CD4-positive, alpha-beta T cell (primary cell): Measurements from ENCODE around the gene PTPRM. TPM values are rescaled to one million over a fixed set of nuclear protein-coding genes. Genes with fewer than 3 reads are reported as not detected.

ENCODE experiments used
- ATAC-seq: fragments of 200-7000 bp; cut with Tn5 transposase; one replicate; pipeline ENCODE4 v1.10.0; 2022; ENCODE audit warnings: mild to moderate bottlenecking; ENCODE audit not compliant: poor library complexity
- CTCF ChIA-PET: fragments of 350-600 bp; sonication (Branson Sonifier 250); formaldehyde crosslinking; loops from one replicate; lab custom pipeline; 2021; ENCODE audit warnings: antibody characterized with exemption, inconsistent platforms; lab: Charles Lee
- POLR2A ChIA-PET: fragments of 350-600 bp; sonication (Branson Sonifier 250); formaldehyde crosslinking; loops from one replicate; lab custom pipeline; 2021; ENCODE audit warnings: antibody characterized with exemption, inconsistent platforms; lab: Charles Lee
- DNase-seq, 14 experiments: peaks; one replicate each; pipeline ENCODE4 v3.0.0-alpha.2; 2013 to 2020; ENCODE audit warnings: mixed read lengths in 2 of 14
- H3K27ac ChIP-seq, 2 donors: one replicate each; pipeline versions ENCODE4 v1.5.1 to v1.7.0; 2013; ENCODE audit warnings: low read length in 2 of 2, low read depth in 1 of 2, mild to moderate bottlenecking in 1 of 2
- H3K27me3 ChIP-seq, 2 experiments: 1 replicate in 1 of 2; 2 replicates in 1 of 2; pipeline versions ENCODE4 v1.6.1 to v1.7.0; 2013; ENCODE audit warnings: low read length in 2 of 2, control low read depth in 1 of 2, mild to moderate bottlenecking in 1 of 2, moderate library complexity in 1 of 2; ENCODE audit not compliant: insufficient read depth in 2 of 2, control insufficient read depth in 1 of 2
- H3K36me3 ChIP-seq: one replicate; pipeline ENCODE4 v1.6.1; 2013; ENCODE audit warnings: low read length, control low read depth; ENCODE audit not compliant: insufficient read depth
- H3K4me1 ChIP-seq: one replicate; pipeline ENCODE4 v1.6.1; 2013; ENCODE audit warnings: low read length, control low read depth; ENCODE audit not compliant: insufficient read depth
- H3K4me3 ChIP-seq: one replicate; pipeline ENCODE4 v1.5.1; 2013; ENCODE audit warnings: mild to moderate bottlenecking, low read length, moderate library complexity
- H3K9me3 ChIP-seq, 2 experiments: 1 replicate in 1 of 2; 2 replicates in 1 of 2; pipeline versions ENCODE4 v1.6.1 to v1.7.0; 2013; ENCODE audit warnings: low read length in 2 of 2, mild to moderate bottlenecking in 2 of 2, control low read depth in 1 of 2, moderate library complexity in 1 of 2; ENCODE audit not compliant: control insufficient read depth in 1 of 2, insufficient read depth in 1 of 2
- H3K27ac Mint-ChIP-seq: one replicate; pipeline ENCODE4 v1.8.0; 2020; ENCODE audit warnings: mixed read lengths
- H3K27me3 Mint-ChIP-seq: one replicate; pipeline ENCODE4 v1.8.0; 2021; ENCODE audit warnings: mixed read lengths
- H3K36me3 Mint-ChIP-seq: one replicate; pipeline ENCODE4 v1.8.0; 2021; ENCODE audit warnings: low read depth, mixed read lengths
- H3K4me1 Mint-ChIP-seq: one replicate; pipeline ENCODE4 v1.8.0; 2021; ENCODE audit warnings: low read depth, mixed read lengths
- H3K4me3 Mint-ChIP-seq: one replicate; pipeline ENCODE4 v1.8.0; 2020; ENCODE audit warnings: mild to moderate bottlenecking, mixed read lengths
- H3K9me3 Mint-ChIP-seq: one replicate; pipeline ENCODE4 v1.8.0; 2020; ENCODE audit warnings: mixed read lengths
- CTCF ChIP-seq: fragments of 200-600 bp; IDR thresholded peaks from one replicate; pipeline ENCODE4 v1.8.0; 2022; ENCODE audit warnings: antibody characterized with exemption, mild to moderate bottlenecking
- intact Hi-C, 2 experiments: fragments of 100-400 bp; cut with DNase I in 1 of 2; cut with micrococcal nuclease in 1 of 2; formaldehyde crosslinking; loops; one replicate each; pipeline versions ENCODE4 v1.15.1 to v1.9.0; 2023 to 2025; cut with DNase I, micrococcal nuclease
- total RNA-seq, 174 experiments: library from RNA in 2 of 174; stranded (reverse) in 2 of 174; gene quantifications; one replicate each; pipeline ENCODE4 v1.2.3 and lab custom pipeline; 2021 to 2026

Gene PTPRM
- total RNA-seq, 2 experiments from 2014 or later, result 21.7 to 21.9 TPM

- Mint-ChIP-seq H3K27ac (no peak overlapping the region), H3K36me3 (peaks cover 4% of the 10 kb centered on the region), H3K4me3 (no peak overlapping the region), H3K9me3 (no peaks in the 10 kb centered on the region), H3K27me3 (no peaks in the 10 kb centered on the region), H3K4me1 (no peaks in the 10 kb centered on the region)
- H3K36me3 ChIP-seq, result no peaks in the 10 kb centered on the region
- H3K4me3 ChIP-seq, result no peak overlapping the region
- ATAC-seq (no peak), DNase-seq (no peak)
- no peak for TF ChIP-seq CTCF
- ChIA-PET CTCF (no interaction called here), POLR2A (no interaction called here)
- no peaks in the 10 kb centered on the region for H3K4me1 ChIP-seq
- H3K27me3 ChIP-seq, result no peaks in the 10 kb centered on the region
- H3K9me3 ChIP-seq, result peaks cover 0 to 4% of the 10 kb centered on the region in 2 experiments
- H3K27ac ChIP-seq, result no peak overlapping the region
- intact Hi-C loops, result no loop called here
Observed at GRCh38 chr18:8300751-8301410, 733.8 kb downstream of the PTPRM start.

- H3K27me3 Mint-ChIP-seq, result no peaks in the 10 kb centered on the region
- no peak for ATAC-seq
- no peak overlapping the region for H3K27ac Mint-ChIP-seq
- ChIA-PET CTCF (no interaction called here), POLR2A (no interaction called here)
- H3K9me3 ChIP-seq, result peaks cover 0 to 4% of the 10 kb centered on the region in 2 experiments
- H3K9me3 Mint-ChIP-seq, result no peaks in the 10 kb centered on the region
- peaks cover 4% of the 10 kb centered on the region for H3K36me3 Mint-ChIP-seq
- H3K36me3 ChIP-seq, result no peaks in the 10 kb centered on the region
- H3K4me3 Mint-ChIP-seq, result no peak overlapping the region
- DNase-seq, result no peak
- no peaks in the 10 kb centered on the region for H3K27me3 ChIP-seq
- no peaks in the 10 kb centered on the region for H3K4me1 ChIP-seq
- H3K27ac ChIP-seq, result no peak overlapping the region
- TF ChIP-seq CTCF, result no peak
- H3K4me1 Mint-ChIP-seq, result no peaks in the 10 kb centered on the region
- intact Hi-C loops, result no loop called here
- H3K4me3 ChIP-seq, result no peak overlapping the region
Observed at GRCh38 chr18:8301427-8302172, 734.5 kb downstream of the PTPRM start.

GRCh38 chr18:8303151-8303755 lies 736.1 kb downstream of the PTPRM start:
- Histone ChIP-seq H3K9me3 (peaks cover 0 to 4% of the 10 kb centered on the region in 2 experiments), H3K4me1 (no peaks in the 10 kb centered on the region), H3K4me3 (no peak overlapping the region), H3K27me3 (no peaks in the 10 kb centered on the region), H3K27ac (no peak overlapping the region), H3K36me3 (no peaks in the 10 kb centered on the region)
- no peaks in the 10 kb centered on the region for H3K9me3 Mint-ChIP-seq
- peaks cover 4% of the 10 kb centered on the region for H3K36me3 Mint-ChIP-seq
- H3K4me3 Mint-ChIP-seq, result no peak overlapping the region
- ChIA-PET CTCF (no interaction called here), POLR2A (no interaction called here)
- no peaks in the 10 kb centered on the region for H3K27me3 Mint-ChIP-seq
- intact Hi-C loops, result no loop called here
- DNase-seq (no peak), ATAC-seq (no peak)
- H3K27ac Mint-ChIP-seq, result no peak overlapping the region
- no peak for TF ChIP-seq CTCF
- H3K4me1 Mint-ChIP-seq, result no peaks in the 10 kb centered on the region
